ENCODE results near the gene DYSF. TPM values are rescaled to one million over a fixed set of nuclear protein-coding genes. Genes with fewer than 3 reads are reported as not detected.

DYSF gene
- polyA plus RNA-seq, 1 of the 3 experiments (the other 2 are of a cell fraction) = 0.10 TPM

GRCh38 chr2:71668326-71669057 lies 215.1 kb downstream of the DYSF start (continued):
- TF ChIP-seq IRF3 (IDR thresholded peaks at IDR 0.05; ENCODE audit: low read depth, low read length) (no peak), MXI1 (IDR thresholded peaks at IDR 0.05; ENCODE audit: low read depth, low read length) (no peak), ZBTB33 (IDR thresholded peaks at IDR 0.05; ENCODE audit: borderline replicate concordance, low read depth) (no peak), PBX3 (IDR thresholded peaks at IDR 0.05) (no peak)

GRCh38 chr2:71669058-71669456 lies 215.7 kb downstream of the DYSF start:
- H3K27me3 ChIP-seq (ENCODE audit: insufficient read depth) = no peaks in the 10 kb centered on the region; the same call in 1 of the 2 replicates
- POLR2A ChIA-PET = no interaction called here
- CTCF ChIA-PET = no interaction called here
- no peaks in the 10 kb centered on the region for H4K20me1 ChIP-seq (ENCODE audit: insufficient read depth)
- H3K9me2 ChIP-seq = no peaks in the 10 kb centered on the region
- H3K36me3 ChIP-seq (replicated peaks in 1 of 2; ENCODE audit: control insufficient read depth in 1 of 2, insufficient read depth in 2 of 2, low read length in 1 of 2) = no peaks in the 10 kb centered on the region
- no peaks in the 10 kb centered on the region for H3K9me3 ChIP-seq
- DNase-seq = peak; percentile 15
- TF ChIP-seq NFIC (IDR thresholded peaks at IDR 0.05; ENCODE audit: borderline replicate concordance) (no peak), FOSL2 (IDR thresholded peaks at IDR 0.05; ENCODE audit: borderline replicate concordance, low read depth) (no peak), USF2 (IDR thresholded peaks at IDR 0.05; ENCODE audit: borderline replicate concordance, low read depth, low read length) (no peak), FOXM1 (IDR thresholded peaks at IDR 0.05; ENCODE audit: low read depth) (no peak), GABPA (IDR thresholded peaks at IDR 0.05; ENCODE audit: low read depth) (no peak), IRF3 (IDR thresholded peaks at IDR 0.05; ENCODE audit: low read depth, low read length) (no peak), MEF2A (IDR thresholded peaks at IDR 0.05; ENCODE audit: borderline replicate concordance, low read depth) (no peak), EP300 (IDR thresholded peaks at IDR 0.05; ENCODE audit: borderline replicate concordance in 1 of 2, low read depth in 1 of 2, low read length in 1 of 2) (no peak), TEAD4 (IDR thresholded peaks at IDR 0.05; ENCODE audit: borderline replicate concordance, insufficient read depth) (no peak), MAX (IDR thresholded peaks at IDR 0.05; ENCODE audit: low read depth) (no peak), RCOR1 (IDR thresholded peaks at IDR 0.05; ENCODE audit: low read length) (no peak), REST (IDR thresholded peaks at IDR 0.05; ENCODE audit: low read depth, low read length) (no peak), PBX3 (IDR thresholded peaks at IDR 0.05) (no peak), RFX5 (IDR thresholded peaks at IDR 0.05; ENCODE audit: low read length) (no peak), CHD2 (IDR thresholded peaks at IDR 0.05; ENCODE audit: low read length, partially characterized antibody) (no peak), JUND (IDR thresholded peaks at IDR 0.05) (no peak)
- no peak overlapping the region for H3K4me3 ChIP-seq (ENCODE audit: low read depth in 2 of 2, low read length in 1 of 2)
- no peak overlapping the region for H2AFZ ChIP-seq (ENCODE audit: low read depth)
- no peak overlapping the region for H3K27ac ChIP-seq (ENCODE audit: low read depth in 2 of 2, low read length in 1 of 2)
- H3K9ac ChIP-seq = no peak overlapping the region
- H3K4me1 ChIP-seq (ENCODE audit: control insufficient read depth in 1 of 2, insufficient read depth in 2 of 2, low read depth in 1 of 2, low read length in 1 of 2) = no peaks in the 10 kb centered on the region
- WGBS (ENCODE audit: low lambda C conversion rate) = 59% methylated on average over 9 of the region's 9 CpGs
- H3F3A ChIP-seq (replicated peaks; ENCODE audit: insufficient read depth) = no peaks in the 10 kb centered on the region
- no peaks in the 10 kb centered on the region for H3K79me2 ChIP-seq (ENCODE audit: insufficient read depth)
- no peak overlapping the region for H3K4me2 ChIP-seq
